ENCODE data around the gene PTGER1.
A peak's percentile ranks its signal among the peaks of the same experiment; 100 is the strongest.
"Not testable (repeated sequence)": the region's sequence is repeated elsewhere in the genome, so short reads cannot be mapped to it uniquely, and the experiment has no call there.

PTGER1 gene

GRCh38 chr19:14473978-14474578, 1.1 kb downstream of the PTGER1 start:
- DNase-seq (ENCODE audit: low read depth): no peak

- DNase-seq (ENCODE audit: low read depth): no peak
These were observed 1.8 kb downstream of the PTGER1 start for GRCh38 chr19:14473073-14473977.

- peak; percentile 76 for DNase-seq (ENCODE audit: low read depth)
These were observed 2.8 kb downstream of the PTGER1 start for GRCh38 chr19:14472202-14472938.

- DNase-seq (ENCODE audit: low read depth): no peak
These were observed 3.5 kb downstream of the PTGER1 start for GRCh38 chr19:14471436-14472187.

- no peak for DNase-seq (ENCODE audit: low read depth)
These were observed 4.9 kb downstream of the PTGER1 start for GRCh38 chr19:14470031-14470876.

GRCh38 chr19:14467816-14468215, 7.3 kb downstream of the PTGER1 start:
- no peak for DNase-seq (ENCODE audit: low read depth)

- no peak for DNase-seq (ENCODE audit: low read depth)
These were observed 7.8 kb downstream of the PTGER1 start for GRCh38 chr19:14467391-14467790.

GRCh38 chr19:14463747-14464146, 11.4 kb downstream of the PTGER1 start:
- DNase-seq (ENCODE audit: low read depth): no peak

GRCh38 chr19:14462401-14462800, 12.8 kb downstream of the PTGER1 start:
- not testable (repeated sequence) for DNase-seq (ENCODE audit: low read depth)

- no peak for DNase-seq (ENCODE audit: low read depth)
These were observed 14.2 kb downstream of the PTGER1 start for GRCh38 chr19:14460935-14461334.

GRCh38 chr19:14459703-14460102, 15.5 kb downstream of the PTGER1 start:
- no peak for DNase-seq (ENCODE audit: low read depth)

- not testable (repeated sequence) for DNase-seq (ENCODE audit: low read depth)
These were observed 22.9 kb downstream of the PTGER1 start for GRCh38 chr19:14452303-14452702.

GRCh38 chr19:14450876-14451275, 24.3 kb downstream of the PTGER1 start:
- no peak for DNase-seq (ENCODE audit: low read depth)

GRCh38 chr19:14450168-14450874, 24.8 kb downstream of the PTGER1 start:
- DNase-seq (ENCODE audit: low read depth): peak; percentile 49

GRCh38 chr19:14449321-14449720, 25.8 kb downstream of the PTGER1 start:
- no peak for DNase-seq (ENCODE audit: low read depth)

- DNase-seq (ENCODE audit: low read depth): no peak
These were observed 28.7 kb downstream of the PTGER1 start for GRCh38 chr19:14446336-14447036.

GRCh38 chr19:14443632-14444216, 31.4 kb downstream of the PTGER1 start:
- DNase-seq (ENCODE audit: low read depth): no peak

GRCh38 chr19:14442891-14443631, 32.1 kb downstream of the PTGER1 start:
- DNase-seq (ENCODE audit: low read depth): no peak
